Loucy (cell line): Measurements from ENCODE around the gene PTCD1.

Experiments
- CTCF ChIP-seq: fragments of 200-600 bp; sonication (generic); conservative IDR thresholded peaks from 2 replicates; pipeline ENCODE4 v1.5.1; 2014; ENCODE audit warnings: mild to moderate bottlenecking, antibody characterized with exemption, low read length
- EZH2phosphoT487 ChIP-seq: fragments of 200-600 bp; IDR thresholded peaks from 2 replicates; pipeline ENCODE4 v1.6.1; 2018; ENCODE audit warnings: antibody characterized with exemption, mild to moderate bottlenecking, moderate library complexity, borderline replicate concordance

- TF ChIP-seq CTCF = no peak
- TF ChIP-seq EZH2phosphoT487 = no peak
Measured at GRCh38 chr7:99437946-99438572, 539 bp downstream of the PTCD1 start.
